ENCODE data around the gene KMT2C. TPM values are rescaled to one million over a fixed set of nuclear protein-coding genes. Genes with fewer than 3 reads are reported as not detected.

KMT2C gene
- total and polyA plus RNA-seq, 2 of the 8 experiments (the other 6 are each of a cell fraction or from before 2014, with no cell fraction given) = 9.1 to 40.8 TPM

- Histone ChIP-seq H3K36me3 (ENCODE audit: control insufficient read depth in 2 of 4, insufficient read depth in 4 of 4, low read length in 3 of 4) (no peaks in the 10 kb centered on the region), H3K4ac (replicated peaks; ENCODE audit: insufficient read length, low read depth, low read length) (no peak overlapping the region), H2AK5ac (ENCODE audit: low read depth, low read length) (no peak overlapping the region), H3K4me1 (replicated peaks in 1 of 4; ENCODE audit: control insufficient read depth in 3 of 4, insufficient read depth in 4 of 4, low read length in 3 of 4) (peaks cover 0 to 3% (median under 1%) of the 10 kb centered on the region in 4 experiments; a peak in 2 of 7 replicates), H4K20me1 (replicated peaks in 1 of 2; ENCODE audit: control insufficient read depth in 1 of 2, insufficient read depth in 2 of 2, low read length in 2 of 2) (no peaks in the 10 kb centered on the region), H2BK15ac (ENCODE audit: low read length) (no peak overlapping the region), H4K8ac (ENCODE audit: extremely low read depth, insufficient read depth, low read length) (no peak overlapping the region), H4K91ac (replicated peaks; ENCODE audit: insufficient read length, low read length) (no peak overlapping the region), H3K27me3 (replicated peaks in 1 of 4; ENCODE audit: control insufficient read depth in 3 of 4, extremely low read depth in 1 of 4, insufficient read depth in 3 of 4, low read length in 3 of 4) (no peaks in the 10 kb centered on the region), H3K14ac (ENCODE audit: insufficient read length) (no peak overlapping the region), H2AFZ (ENCODE audit: low read length) (no peak overlapping the region), H3K23me2 (ENCODE audit: low read depth, low read length) (no peaks in the 10 kb centered on the region), H3K4me3 (ENCODE audit: extremely low read depth in 1 of 4, insufficient read depth in 2 of 4, low read depth in 3 of 4, low read length in 4 of 4) (no peak overlapping the region), H3K56ac (replicated peaks; ENCODE audit: insufficient read length, low read depth, low read length) (no peak overlapping the region), H3K23ac (ENCODE audit: insufficient read length) (no peak overlapping the region), H2BK5ac (ENCODE audit: low read depth, low read length) (no peak overlapping the region), H2BK20ac (ENCODE audit: low read length) (no peak overlapping the region), H2BK12ac (ENCODE audit: low read depth, low read length) (no peak overlapping the region), H3K9ac (replicated peaks in 1 of 4; ENCODE audit: extremely low read depth in 1 of 4, low read depth in 3 of 4, low read length in 3 of 4) (no peak overlapping the region), H3K18ac (ENCODE audit: extremely low read depth, low read length) (no peak overlapping the region), H4K5ac (ENCODE audit: insufficient read length, low read depth, low read length) (no peak overlapping the region), H3K79me1 (ENCODE audit: low read depth, low read length) (peaks cover 9% of the 10 kb centered on the region), H3K4me2 (ENCODE audit: insufficient read depth in 1 of 2, low read depth in 2 of 2, low read length in 2 of 2) (no peak overlapping the region), H2BK120ac (replicated peaks; ENCODE audit: low read depth, low read length) (no peak overlapping the region), H3K9me3 (ENCODE audit: insufficient read depth in 2 of 2, low read depth in 1 of 2, low read length in 1 of 2) (no peaks in the 10 kb centered on the region), H3K79me2 (ENCODE audit: control insufficient read depth in 1 of 2, insufficient read depth in 2 of 2, low read length in 2 of 2) (peaks cover 10 to 90% of the 10 kb centered on the region in 2 experiments), H3K27ac (ENCODE audit: low read depth, low read length) (no peak overlapping the region)
- FAIRE-seq (no peak), DNase-seq (ENCODE audit: low read depth in 1 of 2, low spot score in 2 of 2) (no peak)
- CTCF ChIA-PET (ENCODE audit: partially characterized antibody) = interaction anchor here (0.7 kb wide), 1 partner anchor 40 kb away, joined by 3 read pairs; no protein-coding TSS in a partner anchor
- POLR2A ChIA-PET (ENCODE audit: partially characterized antibody) = interaction anchor here (0.6 kb wide), 1 partner anchor 26 kb away, joined by 3 read pairs; no protein-coding TSS in a partner anchor
- TF ChIP-seq RBBP5 (IDR thresholded peaks at IDR 0.05; ENCODE audit: borderline replicate concordance, low read depth, low read length) (no peak), ASH2L (IDR thresholded peaks at IDR 0.05; ENCODE audit: low read length) (no peak), ZNF274 (IDR thresholded peaks at IDR 0.05; ENCODE audit: borderline replicate concordance, extremely low read depth, low read length) (no peak), TAF1 (IDR thresholded peaks at IDR 0.05; ENCODE audit: low read depth, low read length) (no peak), GTF2F1 (IDR thresholded peaks at IDR 0.05; ENCODE audit: borderline replicate concordance, low read depth, low read length) (no peak), HDAC6 (IDR thresholded peaks at IDR 0.05; ENCODE audit: low read depth, low read length) (no peak), SP1 (IDR thresholded peaks at IDR 0.05; ENCODE audit: low read depth, low read length) (no peak), SUZ12 (IDR thresholded peaks at IDR 0.05; ENCODE audit: low read length) (no peak)
- 91% methylated on average over 6 of the region's 6 CpGs; no CpG with 5 or more reads in 1 of the 2 experiments for WGBS, 2 experiments (ENCODE audit: extremely low coverage in 1 of 2, insufficient coverage in 1 of 2, insufficient read length in 1 of 2, insufficient replicate concordance in 2 of 2, low coverage in 1 of 2, low lambda C conversion rate in 2 of 2, missing lambda C conversion rate in 1 of 2)
Observed at GRCh38 chr7:152365982-152366603, 69.7 kb downstream of the KMT2C start.

All from H1 (cell line).